ENCODE measurements around the gene THEM4. TPM values are rescaled to one million over a fixed set of nuclear protein-coding genes. Genes with fewer than 3 reads are reported as not detected.

THEM4 gene
- total and polyA plus RNA-seq, 2 of the 8 experiments (the other 6 are each of a cell fraction or from before 2014, with no cell fraction given), result 9.9 to 11.2 TPM

- Histone ChIP-seq H2AK5ac (ENCODE audit: low read depth, low read length) (no peak overlapping the region), H3K9me3 (ENCODE audit: insufficient read depth in 2 of 2, low read depth in 1 of 2, low read length in 1 of 2) (no peaks in the 10 kb centered on the region), H3K27me3 (replicated peaks in 1 of 4; ENCODE audit: control insufficient read depth in 3 of 4, extremely low read depth in 1 of 4, insufficient read depth in 3 of 4, low read length in 3 of 4) (no peaks in the 10 kb centered on the region), H3K27ac (ENCODE audit: low read depth, low read length) (no peak overlapping the region), H3K4ac (replicated peaks; ENCODE audit: insufficient read length, low read depth, low read length) (no peak overlapping the region), H2AFZ (ENCODE audit: low read length) (no peak overlapping the region), H4K8ac (ENCODE audit: extremely low read depth, insufficient read depth, low read length) (no peak overlapping the region), H3K36me3 (ENCODE audit: control insufficient read depth in 2 of 4, insufficient read depth in 4 of 4, low read length in 3 of 4) (no peaks in the 10 kb centered on the region), H2BK5ac (ENCODE audit: low read depth, low read length) (no peak overlapping the region), H2BK120ac (replicated peaks; ENCODE audit: low read depth, low read length) (no peak overlapping the region), H3K56ac (replicated peaks; ENCODE audit: insufficient read length, low read depth, low read length) (no peak overlapping the region), H3K18ac (ENCODE audit: extremely low read depth, low read length) (no peak overlapping the region), H3K9ac (replicated peaks in 1 of 4; ENCODE audit: extremely low read depth in 1 of 4, low read depth in 3 of 4, low read length in 3 of 4) (no peak overlapping the region), H4K20me1 (replicated peaks in 1 of 2; ENCODE audit: control insufficient read depth in 1 of 2, insufficient read depth in 2 of 2, low read length in 2 of 2) (no peaks in the 10 kb centered on the region), H2BK15ac (ENCODE audit: low read length) (no peak overlapping the region), H3K79me2 (ENCODE audit: control insufficient read depth in 1 of 2, insufficient read depth in 2 of 2, low read length in 2 of 2) (no peaks in the 10 kb centered on the region), H3K4me1 (replicated peaks in 1 of 4; ENCODE audit: control insufficient read depth in 3 of 4, insufficient read depth in 4 of 4, low read length in 3 of 4) (no peaks in the 10 kb centered on the region), H4K5ac (ENCODE audit: insufficient read length, low read depth, low read length) (no peak overlapping the region), H3K14ac (ENCODE audit: insufficient read length) (no peak overlapping the region), H3K79me1 (ENCODE audit: low read depth, low read length) (no peaks in the 10 kb centered on the region), H3K23me2 (ENCODE audit: low read depth, low read length) (no peaks in the 10 kb centered on the region), H4K91ac (replicated peaks; ENCODE audit: insufficient read length, low read length) (no peak overlapping the region), H3K4me3 (ENCODE audit: extremely low read depth in 1 of 4, insufficient read depth in 2 of 4, low read depth in 3 of 4, low read length in 4 of 4) (no peak overlapping the region), H2BK12ac (ENCODE audit: low read depth, low read length) (no peak overlapping the region), H3K4me2 (ENCODE audit: insufficient read depth in 1 of 2, low read depth in 2 of 2, low read length in 2 of 2) (no peak overlapping the region), H3K23ac (ENCODE audit: insufficient read length) (no peak overlapping the region), H2BK20ac (ENCODE audit: low read length) (no peak overlapping the region)
- FAIRE-seq (no peak), DNase-seq (ENCODE audit: low read depth in 1 of 2, low spot score in 2 of 2) (no peak)
- POLR2A ChIA-PET (ENCODE audit: partially characterized antibody), result interaction anchor here (1.3 kb wide), 1 partner anchor 28 kb away, joined by 3 read pairs; no protein-coding TSS in a partner anchor
- CTCF ChIA-PET (ENCODE audit: partially characterized antibody), result interaction anchor here (0.6 to 11.3 kb wide), 25 partner anchors 9 to 1204 kb away, joined by 3 to 180 read pairs (median 7); partner anchors contain the start of gene S100A10
- 86 to 100% methylated on average over 1 to 2 of the region's 2 CpGs for WGBS, 2 experiments (ENCODE audit: extremely low coverage in 1 of 2, insufficient coverage in 1 of 2, insufficient read length in 1 of 2, insufficient replicate concordance in 2 of 2, low coverage in 1 of 2, low lambda C conversion rate in 2 of 2, missing lambda C conversion rate in 1 of 2)
- no peak for TF ChIP-seq TAF1 (IDR thresholded peaks at IDR 0.05; ENCODE audit: low read depth, low read length)
- no peak for TF ChIP-seq SIN3A (conservative IDR thresholded peaks at IDR 0.05 in 1 of 2, IDR thresholded peaks at IDR 0.05 in 1 of 2; ENCODE audit: low read depth in 1 of 2, low read length in 2 of 2)
- no peak for TF ChIP-seq NRF1 (IDR thresholded peaks at IDR 0.05; ENCODE audit: low read depth, low read length)
- TF ChIP-seq CBX5 (IDR thresholded peaks at IDR 0.05; ENCODE audit: low read depth, low read length), result no peak
- no peak for TF ChIP-seq TEAD4 (IDR thresholded peaks at IDR 0.05; ENCODE audit: low read depth, low read length)
- no peak for TF ChIP-seq TCF12 (IDR thresholded peaks at IDR 0.05; ENCODE audit: low read depth, low read length)
- no peak for TF ChIP-seq HDAC6 (IDR thresholded peaks at IDR 0.05; ENCODE audit: low read depth, low read length)
- no peak for TF ChIP-seq CHD1 (IDR thresholded peaks at IDR 0.05; ENCODE audit: low read depth, low read length)
- TF ChIP-seq KDM4A (IDR thresholded peaks at IDR 0.05; ENCODE audit: low read depth, low read length, severe bottlenecking), result no peak
- no peak for TF ChIP-seq GTF2F1 (IDR thresholded peaks at IDR 0.05; ENCODE audit: borderline replicate concordance, low read depth, low read length)
- TF ChIP-seq RNF2 (IDR thresholded peaks at IDR 0.05; ENCODE audit: borderline replicate concordance, low read depth, low read length, missing control alignments, poor library complexity, severe bottlenecking), result no peak
- TF ChIP-seq TBP (IDR thresholded peaks at IDR 0.05; ENCODE audit: low read depth, low read length), result no peak
- no peak for TF ChIP-seq NANOG (IDR thresholded peaks at IDR 0.05; ENCODE audit: insufficient read depth, low read depth, low read length, poor library complexity, severe bottlenecking)
Measured at GRCh38 chr1:151935894-151936602, 26.7 kb upstream of the THEM4 start.
